SU-DHL-6 (cell line): ENCODE measurements around the gene ZNF768.

ENCODE experiments used
- H2AFZ ChIP-seq: fragments of 200-600 bp; sonication (generic); 2 replicates; pipeline ENCODE4 v1.6.1; 2014; ENCODE audit warnings: low read depth, mild to moderate bottlenecking, moderate library complexity, mixed read lengths, antibody characterized with exemption, low read length; ENCODE audit not compliant: severe bottlenecking
- H3F3A ChIP-seq: fragments of 200-600 bp; shearing (Covaris generic); 2 replicates; pipeline ENCODE4 v1.6.0; 2016; ENCODE audit warnings: antibody characterized with exemption, mild to moderate bottlenecking; ENCODE audit not compliant: insufficient read depth
- H3K27ac ChIP-seq: fragments of 200-600 bp; sonication (generic); 2 replicates; pipeline ENCODE4 v1.5.1; 2016; ENCODE audit warnings: low read depth, mild to moderate bottlenecking, low read length, moderate library complexity, mixed read lengths
- H3K27me3 ChIP-seq: fragments of 200-600 bp; sonication (generic), shearing (Covaris generic); 2 replicates; pipeline ENCODE4 v1.6.0; 2014; ENCODE audit warnings: mild to moderate bottlenecking, low read length
- H3K36me3 ChIP-seq: fragments of 200-600 bp; sonication (generic); 2 replicates; pipeline ENCODE4 v1.6.1; 2014; ENCODE audit warnings: mild to moderate bottlenecking, low read length, mixed read lengths
- H3K4me2 ChIP-seq: fragments of 300-600, 200-600 bp; shearing (Covaris generic), sonication (generic); 2 replicates; pipeline ENCODE4 v1.6.0; 2014; ENCODE audit warnings: low read length, low read depth, mild to moderate bottlenecking; ENCODE audit not compliant: poor library complexity, severe bottlenecking
- H3K4me3 ChIP-seq: fragments of 200-600 bp; sonication (generic); 2 replicates; pipeline ENCODE4 v1.5.1; 2014; ENCODE audit warnings: antibody characterized with exemption, low read length, mild to moderate bottlenecking, mixed read lengths; ENCODE audit not compliant: insufficient read depth, poor library complexity, severe bottlenecking
- H3K79me2 ChIP-seq: fragments of 200-600 bp; sonication (generic); 2 replicates; pipeline ENCODE4 v1.6.1; 2014; ENCODE audit warnings: mild to moderate bottlenecking, low read length, moderate library complexity; ENCODE audit not compliant: insufficient read depth
- H3K9ac ChIP-seq: fragments of 200-600 bp; sonication (generic); 2 replicates; pipeline ENCODE4 v1.7.0; 2014; ENCODE audit warnings: mild to moderate bottlenecking, low read length
- H3K9me2 ChIP-seq: fragments of 200-600 bp; sonication (generic); replicated peaks from 2 replicates; pipeline ENCODE4 v1.6.1; 2014; ENCODE audit warnings: low read length; ENCODE audit not compliant: insufficient read depth
- H3K9me3 ChIP-seq: fragments of 200-600 bp; sonication (generic); 2 replicates; pipeline ENCODE4 v1.6.1; 2014; ENCODE audit warnings: low read length, mixed read lengths; ENCODE audit not compliant: insufficient read depth
- H4K20me1 ChIP-seq: fragments of 200-600 bp; sonication (generic); 2 replicates; pipeline ENCODE4 v1.6.1; 2014; ENCODE audit warnings: low read depth, mild to moderate bottlenecking, antibody characterized with exemption, low read length, moderate library complexity, mixed read lengths
- CTCF ChIP-seq: fragments of 200-600 bp; sonication (generic); IDR thresholded peaks from one replicate; pipeline ENCODE4 v1.5.1; 2017; ENCODE audit warnings: antibody characterized with exemption, mild to moderate bottlenecking, low read length, moderate library complexity; ENCODE audit not compliant: insufficient read depth, poor library complexity, severe bottlenecking
- EZH2phosphoT487 ChIP-seq: fragments of 200-600 bp; sonication (generic), shearing (Covaris generic); conservative IDR thresholded peaks from 2 replicates; pipeline ENCODE4 v1.6.1; 2018; ENCODE audit warnings: mild to moderate bottlenecking, antibody characterized with exemption, low read length, moderate library complexity, mixed read lengths

Gene ZNF768

GRCh38 chr16:30557957-30558788 lies 31.8 kb upstream of the ZNF768 start, which contains the start of gene ZNF764:
TSS of gene ZNF764 (minus strand) at chr16:30558374. CDS start at chr16:30558182, 192 bp downstream.
- H3K4me2 ChIP-seq: peak within 1 kb of the TSS; percentile 76
- H3K79me2 ChIP-seq: peaks cover 15% of the 10 kb centered on the region; the same call in 1 of the 2 replicates
- no peaks in the 10 kb centered on the region for H3K9me3 ChIP-seq
- peaks cover 5% of the 10 kb centered on the region; the same call in 1 of the 2 replicates for H3F3A ChIP-seq
- H3K27me3 ChIP-seq: no peaks in the 10 kb centered on the region
- H4K20me1 ChIP-seq: no peaks in the 10 kb centered on the region
- peak within 1 kb of the TSS; percentile 88 for H2AFZ ChIP-seq
- peak within 1 kb of the TSS; percentile 74 for H3K4me3 ChIP-seq
- no peaks in the 10 kb centered on the region for H3K36me3 ChIP-seq
- TF ChIP-seq CTCF (no peak), EZH2phosphoT487 (no peak)
- no peaks in the 10 kb centered on the region for H3K9me2 ChIP-seq
- H3K27ac ChIP-seq: peak within 1 kb of the TSS; percentile 74
- H3K9ac ChIP-seq: peak within 1 kb of the TSS; percentile 93

- Histone ChIP-seq H3K79me2 (peaks cover 15% of the 10 kb centered on the region; the same call in 1 of the 2 replicates), H4K20me1 (no peaks in the 10 kb centered on the region), H3K4me3 (peak overlapping the region; percentile 74), H3F3A (peaks cover 5% of the 10 kb centered on the region; the same call in 1 of the 2 replicates), H3K36me3 (no peaks in the 10 kb centered on the region), H3K9me3 (no peaks in the 10 kb centered on the region), H3K27me3 (no peaks in the 10 kb centered on the region), H2AFZ (peak overlapping the region; percentile 69), H3K9ac (peak overlapping the region; percentile 93), H3K27ac (peak overlapping the region; percentile 74), H3K4me2 (peak overlapping the region; percentile 76), H3K9me2 (no peaks in the 10 kb centered on the region)
- TF ChIP-seq CTCF: no peak
Measured at GRCh38 chr16:30557707-30557956, 31.3 kb upstream of the ZNF768 start.

GRCh38 chr16:30556125-30556473 lies 29.7 kb upstream of the ZNF768 start:
- peaks cover 5% of the 10 kb centered on the region; the same call in 1 of the 2 replicates for H3F3A ChIP-seq
- H3K4me2 ChIP-seq: no peak overlapping the region
- no peaks in the 10 kb centered on the region for H3K36me3 ChIP-seq
- TF ChIP-seq EZH2phosphoT487 (no peak), CTCF (no peak)
- no peak overlapping the region for H2AFZ ChIP-seq
- H3K9ac ChIP-seq: no peak overlapping the region
- no peaks in the 10 kb centered on the region for H3K9me2 ChIP-seq
- H3K27ac ChIP-seq: no peak overlapping the region
- no peak overlapping the region for H3K4me3 ChIP-seq
- peaks cover 15% of the 10 kb centered on the region; the same call in 1 of the 2 replicates for H3K79me2 ChIP-seq
- no peaks in the 10 kb centered on the region for H4K20me1 ChIP-seq
- H3K27me3 ChIP-seq: no peaks in the 10 kb centered on the region
- H3K9me3 ChIP-seq: no peaks in the 10 kb centered on the region
